Measurements from ENCODE around the gene OCSTAMP.

Gene OCSTAMP

GRCh38 chr20:46572153-46572552, 21.7 kb upstream of the OCSTAMP start:
- Histone ChIP-seq H3K4me1 (ENCODE audit: control insufficient read depth in 1 of 2, insufficient read depth in 2 of 2, low read length in 2 of 2) (peaks cover 0 to 16% of the 10 kb centered on the region in 2 donors), H3K4me3 (ENCODE audit: low read depth in 1 of 2, low read length in 2 of 2) (no peak overlapping the region), H3K36me3 (ENCODE audit: control insufficient read depth in 1 of 2, insufficient read depth in 2 of 2, low read length in 2 of 2) (no peaks in the 10 kb centered on the region), H3K9me3 (ENCODE audit: control insufficient read depth in 1 of 2, low read length in 2 of 2) (no peaks in the 10 kb centered on the region), H3K27ac (ENCODE audit: low read length) (no peak overlapping the region), H3K27me3 (ENCODE audit: low read depth, low read length) (no peaks in the 10 kb centered on the region)

- Histone ChIP-seq H3K36me3 (ENCODE audit: control insufficient read depth in 1 of 2, insufficient read depth in 2 of 2, low read length in 2 of 2) (no peaks in the 10 kb centered on the region), H3K4me1 (ENCODE audit: control insufficient read depth in 1 of 2, insufficient read depth in 2 of 2, low read length in 2 of 2) (peaks cover 0 to 16% of the 10 kb centered on the region in 2 donors), H3K27ac (ENCODE audit: low read length) (no peak overlapping the region), H3K27me3 (ENCODE audit: low read depth, low read length) (no peaks in the 10 kb centered on the region), H3K9me3 (ENCODE audit: control insufficient read depth in 1 of 2, low read length in 2 of 2) (no peaks in the 10 kb centered on the region), H3K4me3 (ENCODE audit: low read depth in 1 of 2, low read length in 2 of 2) (no peak overlapping the region)
These were observed 21.0 kb upstream of the OCSTAMP start for GRCh38 chr20:46571418-46571817.

GRCh38 chr20:46570956-46571355, 20.5 kb upstream of the OCSTAMP start:
- H3K4me3 ChIP-seq (ENCODE audit: low read depth in 1 of 2, low read length in 2 of 2) = no peak overlapping the region

GRCh38 chr20:46569961-46570360, 19.5 kb upstream of the OCSTAMP start:
- Histone ChIP-seq H3K27ac (ENCODE audit: low read length) (no peak overlapping the region), H3K4me1 (ENCODE audit: control insufficient read depth in 1 of 2, insufficient read depth in 2 of 2, low read length in 2 of 2) (peaks cover 0 to 16% of the 10 kb centered on the region in 2 donors), H3K9me3 (ENCODE audit: control insufficient read depth in 1 of 2, low read length in 2 of 2) (no peaks in the 10 kb centered on the region), H3K27me3 (ENCODE audit: low read depth, low read length) (no peaks in the 10 kb centered on the region), H3K36me3 (ENCODE audit: control insufficient read depth in 1 of 2, insufficient read depth in 2 of 2, low read length in 2 of 2) (no peaks in the 10 kb centered on the region), H3K4me3 (ENCODE audit: low read depth in 1 of 2, low read length in 2 of 2) (no peak overlapping the region)

More at GRCh38 chr20:46570956-46571355, 20.5 kb upstream of the OCSTAMP start:
- no peaks in the 10 kb centered on the region for H3K27me3 ChIP-seq (ENCODE audit: low read depth, low read length)
- no peaks in the 10 kb centered on the region for H3K9me3 ChIP-seq (ENCODE audit: control insufficient read depth in 1 of 2, low read length in 2 of 2)
- H3K36me3 ChIP-seq (ENCODE audit: control insufficient read depth in 1 of 2, insufficient read depth in 2 of 2, low read length in 2 of 2) = no peaks in the 10 kb centered on the region
- H3K4me1 ChIP-seq (ENCODE audit: control insufficient read depth in 1 of 2, insufficient read depth in 2 of 2, low read length in 2 of 2) = peaks cover 0 to 16% of the 10 kb centered on the region in 2 donors
- no peak overlapping the region for H3K27ac ChIP-seq (ENCODE audit: low read length)

GRCh38 chr20:46568570-46569129, 18.2 kb upstream of the OCSTAMP start:
- Histone ChIP-seq H3K27ac (ENCODE audit: low read length) (no peak overlapping the region), H3K27me3 (ENCODE audit: low read depth, low read length) (no peaks in the 10 kb centered on the region), H3K4me3 (ENCODE audit: low read depth in 1 of 2, low read length in 2 of 2) (no peak overlapping the region), H3K9me3 (ENCODE audit: control insufficient read depth in 1 of 2, low read length in 2 of 2) (no peaks in the 10 kb centered on the region), H3K4me1 (ENCODE audit: control insufficient read depth in 1 of 2, insufficient read depth in 2 of 2, low read length in 2 of 2) (peaks cover 0 to 16% of the 10 kb centered on the region in 2 donors), H3K36me3 (ENCODE audit: control insufficient read depth in 1 of 2, insufficient read depth in 2 of 2, low read length in 2 of 2) (no peaks in the 10 kb centered on the region)

GRCh38 chr20:46566125-46566524, 15.7 kb upstream of the OCSTAMP start:
- Histone ChIP-seq H3K27me3 (ENCODE audit: low read depth, low read length) (no peaks in the 10 kb centered on the region), H3K36me3 (ENCODE audit: control insufficient read depth in 1 of 2, insufficient read depth in 2 of 2, low read length in 2 of 2) (no peaks in the 10 kb centered on the region), H3K27ac (ENCODE audit: low read length) (no peak overlapping the region), H3K9me3 (ENCODE audit: control insufficient read depth in 1 of 2, low read length in 2 of 2) (no peaks in the 10 kb centered on the region), H3K4me1 (ENCODE audit: control insufficient read depth in 1 of 2, insufficient read depth in 2 of 2, low read length in 2 of 2) (peaks cover 0 to 16% of the 10 kb centered on the region in 2 donors), H3K4me3 (ENCODE audit: low read depth in 1 of 2, low read length in 2 of 2) (no peak overlapping the region)

GRCh38 chr20:46564241-46564957, 13.9 kb upstream of the OCSTAMP start:
- no peak overlapping the region for H3K4me3 ChIP-seq (ENCODE audit: low read depth in 1 of 2, low read length in 2 of 2)
- H3K36me3 ChIP-seq (ENCODE audit: control insufficient read depth in 1 of 2, insufficient read depth in 2 of 2, low read length in 2 of 2) = no peaks in the 10 kb centered on the region
- no peak overlapping the region for H3K27ac ChIP-seq (ENCODE audit: low read length)
- H3K9me3 ChIP-seq (ENCODE audit: control insufficient read depth in 1 of 2, low read length in 2 of 2) = no peaks in the 10 kb centered on the region
- H3K27me3 ChIP-seq (ENCODE audit: low read depth, low read length) = no peaks in the 10 kb centered on the region
- H3K4me1 ChIP-seq (ENCODE audit: control insufficient read depth in 1 of 2, insufficient read depth in 2 of 2, low read length in 2 of 2) = peaks cover 0 to 16% of the 10 kb centered on the region in 2 donors

GRCh38 chr20:46563860-46564221, 13.4 kb upstream of the OCSTAMP start:
- no peaks in the 10 kb centered on the region for H3K27me3 ChIP-seq (ENCODE audit: low read depth, low read length)

GRCh38 chr20:46563170-46563859, 12.9 kb upstream of the OCSTAMP start:
- peaks cover 0 to 6% of the 10 kb centered on the region in 2 donors for H3K4me1 ChIP-seq (ENCODE audit: control insufficient read depth in 1 of 2, insufficient read depth in 2 of 2, low read length in 2 of 2)
- no peaks in the 10 kb centered on the region for H3K27me3 ChIP-seq (ENCODE audit: low read depth, low read length)
- H3K27ac ChIP-seq (ENCODE audit: low read length) = no peak overlapping the region
- no peaks in the 10 kb centered on the region for H3K9me3 ChIP-seq (ENCODE audit: control insufficient read depth in 1 of 2, low read length in 2 of 2)
- no peak overlapping the region for H3K4me3 ChIP-seq (ENCODE audit: low read depth in 1 of 2, low read length in 2 of 2)
- no peaks in the 10 kb centered on the region for H3K36me3 ChIP-seq (ENCODE audit: control insufficient read depth in 1 of 2, insufficient read depth in 2 of 2, low read length in 2 of 2)

More at GRCh38 chr20:46563860-46564221, 13.4 kb upstream of the OCSTAMP start:
- Histone ChIP-seq H3K4me3 (ENCODE audit: low read depth in 1 of 2, low read length in 2 of 2) (no peak overlapping the region), H3K27ac (ENCODE audit: low read length) (no peak overlapping the region), H3K4me1 (ENCODE audit: control insufficient read depth in 1 of 2, insufficient read depth in 2 of 2, low read length in 2 of 2) (peaks cover 0 to 11% of the 10 kb centered on the region in 2 donors), H3K36me3 (ENCODE audit: control insufficient read depth in 1 of 2, insufficient read depth in 2 of 2, low read length in 2 of 2) (no peaks in the 10 kb centered on the region), H3K9me3 (ENCODE audit: control insufficient read depth in 1 of 2, low read length in 2 of 2) (no peaks in the 10 kb centered on the region)

GRCh38 chr20:46562373-46563169, 12.1 kb upstream of the OCSTAMP start:
- peaks cover 0 to 5% of the 10 kb centered on the region in 2 donors for H3K4me1 ChIP-seq (ENCODE audit: control insufficient read depth in 1 of 2, insufficient read depth in 2 of 2, low read length in 2 of 2)
- peak overlapping the region; percentile 45 to 56 for H3K4me3 ChIP-seq (ENCODE audit: low read depth in 1 of 2, low read length in 2 of 2)
- H3K27me3 ChIP-seq (ENCODE audit: low read depth, low read length) = no peaks in the 10 kb centered on the region
- H3K27ac ChIP-seq (ENCODE audit: low read length) = no peak overlapping the region
- no peaks in the 10 kb centered on the region for H3K36me3 ChIP-seq (ENCODE audit: control insufficient read depth in 1 of 2, insufficient read depth in 2 of 2, low read length in 2 of 2)
- no peaks in the 10 kb centered on the region for H3K9me3 ChIP-seq (ENCODE audit: control insufficient read depth in 1 of 2, low read length in 2 of 2)

- no peaks in the 10 kb centered on the region for H3K36me3 ChIP-seq (ENCODE audit: control insufficient read depth in 1 of 2, insufficient read depth in 2 of 2, low read length in 2 of 2)
- no peaks in the 10 kb centered on the region for H3K9me3 ChIP-seq (ENCODE audit: control insufficient read depth in 1 of 2, low read length in 2 of 2)
- H3K27ac ChIP-seq (ENCODE audit: low read length) = no peak overlapping the region
- peaks cover 0 to 5% of the 10 kb centered on the region in 2 donors for H3K4me1 ChIP-seq (ENCODE audit: control insufficient read depth in 1 of 2, insufficient read depth in 2 of 2, low read length in 2 of 2)
- peak overlapping the region; percentile 45 to 56 for H3K4me3 ChIP-seq (ENCODE audit: low read depth in 1 of 2, low read length in 2 of 2)
- H3K27me3 ChIP-seq (ENCODE audit: low read depth, low read length) = no peaks in the 10 kb centered on the region
These were observed 11.5 kb upstream of the OCSTAMP start for GRCh38 chr20:46562009-46562372.

Measured in muscle layer of duodenum (tissue), 2 donors.